ENCODE measurements around the gene TRIM37. TPM values are rescaled to one million over a fixed set of nuclear protein-coding genes. Genes with fewer than 3 reads are reported as not detected.

TRIM37 gene
- total and polyA plus RNA-seq, 2 of the 8 experiments (the other 6 are each of a cell fraction or from before 2014, with no cell fraction given): 38.2 to 57.0 TPM

GRCh38 chr17:59106463-59107305 is at the start of gene TRIM37 (continued):
- no peak for TF ChIP-seq ZNF274 (IDR thresholded peaks at IDR 0.05; ENCODE audit: borderline replicate concordance, extremely low read depth, low read length)
- TF ChIP-seq POU5F1 (IDR thresholded peaks at IDR 0.05; ENCODE audit: low read depth, low read length): no peak
- no peak for TF ChIP-seq JUN (IDR thresholded peaks at IDR 0.05; ENCODE audit: low read depth, low read length)
- TF ChIP-seq YY1 (IDR thresholded peaks at IDR 0.05; ENCODE audit: low read depth, low read length): peak; percentile 64; the same call in 1 of the 2 replicates
- TF ChIP-seq RXRA (IDR thresholded peaks at IDR 0.05; ENCODE audit: insufficient read depth, low read depth, low read length): no peak
- TF ChIP-seq SP4 (IDR thresholded peaks at IDR 0.05; ENCODE audit: low read length): no peak
- TF ChIP-seq BACH1 (IDR thresholded peaks at IDR 0.05; ENCODE audit: low read length): peak; percentile 57; the same call in 1 of the 2 replicates
- no peak for TF ChIP-seq EZH2 (IDR thresholded peaks at IDR 0.05; ENCODE audit: low read depth, low read length, severe bottlenecking)

All from H1 (cell line).